HCT116 (cell line): ENCODE results near the gene ADGRG1.

Source experiments
- ATF3 ChIP-seq: IDR thresholded peaks from 2 replicates; pipeline ENCODE4 v1.6.1; 2012
- CEBPB ChIP-seq: IDR thresholded peaks from 2 replicates; pipeline ENCODE4 v1.6.1; 2012; ENCODE audit warnings: low read depth
- CTCF ChIP-seq, 3 experiments: fragments of 200-600 bp in 1 of 3; sonication (generic) in 1 of 3; IDR thresholded peaks in 2 of 3; conservative IDR thresholded peaks in 1 of 3; 2 replicates each; pipeline ENCODE4 v1.5.1; 2012 to 2017; ENCODE audit warnings: low read depth in 2 of 3, low read length in 2 of 3, antibody characterized with exemption in 1 of 3, borderline replicate concordance in 1 of 3, control low read depth in 1 of 3, mild to moderate bottlenecking in 1 of 3, mixed read lengths in 1 of 3, mixed run types in 1 of 3, moderate library complexity in 1 of 3; ENCODE audit not compliant: insufficient read depth in 1 of 3
- EZH2 ChIP-seq: fragments of 200-600 bp; sonication (generic); IDR thresholded peaks from 2 replicates; pipeline ENCODE4 v1.6.1; 2017; ENCODE audit warnings: antibody characterized with exemption, mixed run types
- POLR2A ChIP-seq: IDR thresholded peaks from 2 replicates; pipeline ENCODE4 v1.7.0; 2011; ENCODE audit warnings: borderline replicate concordance; ENCODE audit not compliant: insufficient read depth, insufficient read length; ENCODE audit errors: extremely low read depth
- POLR2AphosphoS5 ChIP-seq: IDR thresholded peaks from 2 replicates; pipeline ENCODE4 v1.6.1; 2011; ENCODE audit warnings: mild to moderate bottlenecking, low read depth, low read length, moderate library complexity
- RAD21 ChIP-seq: IDR thresholded peaks from 2 replicates; pipeline ENCODE4 v1.6.1; 2012; ENCODE audit warnings: low read depth, mild to moderate bottlenecking
- REST ChIP-seq: IDR thresholded peaks from 2 replicates; pipeline ENCODE4 v1.6.1; 2012; ENCODE audit warnings: low read depth
- SP1 ChIP-seq: IDR thresholded peaks from 2 replicates; pipeline ENCODE4 v1.6.1; 2012; ENCODE audit warnings: low read depth
- TCF7L2 ChIP-seq: IDR thresholded peaks from 2 replicates; pipeline ENCODE4 v1.7.0; 2011; ENCODE audit warnings: borderline replicate concordance, inconsistent platforms; ENCODE audit not compliant: insufficient read depth, insufficient read length; ENCODE audit errors: extremely low read depth
- YY1 ChIP-seq: IDR thresholded peaks from 2 replicates; pipeline ENCODE4 v1.6.1; 2011; ENCODE audit warnings: low read length, low read depth, moderate library complexity, mild to moderate bottlenecking; ENCODE audit not compliant: insufficient replicate concordance; ENCODE audit errors: extremely low read depth
- ZNF274 ChIP-seq: fragments of 200-500 bp; sonication (Bioruptor generic); IDR thresholded peaks from 2 replicates; pipeline ENCODE4 v1.6.1; 2014; ENCODE audit warnings: mild to moderate bottlenecking, low read depth, low read length, inconsistent platforms

GRCh38 chr16:57667048-57667525 is 38.7 kb downstream of the ADGRG1 start:
- TF ChIP-seq POLR2A (no peak), CTCF (IDR thresholded peaks at IDR 0.05 in 2 of 3, conservative IDR thresholded peaks at IDR 0.05 in 1 of 3; ENCODE audit: borderline replicate concordance in 1 of 3, insufficient read depth in 1 of 3, low read depth in 2 of 3, low read length in 2 of 3) (no peak), EZH2 (no peak), POLR2AphosphoS5 (no peak), REST (no peak), TCF7L2 (no peak), ZNF274 (no peak), YY1 (no peak), SP1 (no peak), RAD21 (no peak), CEBPB (no peak), ATF3 (no peak)
